ENCODE measurements around the gene ZBTB43. TPM values are rescaled to one million over a fixed set of nuclear protein-coding genes. Genes with fewer than 3 reads are reported as not detected.
"Not testable (repeated sequence)": the region's sequence is repeated elsewhere in the genome, so short reads cannot be mapped to it uniquely, and the experiment has no call there.

The ZBTB43 gene
- total RNA-seq, 2 experiments from 2014 or later: 14.3 to 21.1 TPM

GRCh38 chr9:126782053-126782388 is 22.8 kb upstream of the ZBTB43 start:
- H3K4me1 Mint-ChIP-seq (ENCODE audit: low read depth): no peaks in the 10 kb centered on the region
- peaks cover 20% of the 10 kb centered on the region for H3K27me3 Mint-ChIP-seq
- no peak for TF ChIP-seq CTCF (IDR thresholded peaks at IDR 0.05)
- DNase-seq (no peak), ATAC-seq (no peak)
- no peaks in the 10 kb centered on the region for H3K9me3 Mint-ChIP-seq
- ChIA-PET CTCF (interaction anchor here (0.6 to 12.5 kb wide), 42 partner anchors 8 to 228 kb away, joined by 3 to 456 read pairs (median 5); partner anchors contain the start of gene ZBTB43), POLR2A (interaction anchor here (1.1 to 1.4 kb wide), 2 partner anchors 76 to 77 kb away, joined by 4 read pairs; no protein-coding TSS in a partner anchor)
- no peak overlapping the region for H3K4me3 Mint-ChIP-seq
- H3K36me3 Mint-ChIP-seq (ENCODE audit: low read depth): no peaks in the 10 kb centered on the region
- no peak overlapping the region for H3K27ac Mint-ChIP-seq
- intact Hi-C loops (cut with micrococcal nuclease): loop anchor here (5.0 kb wide), 1 partner anchor 170 kb away; the partner anchor contains the start of gene LMX1B

- no peaks in the 10 kb centered on the region for H3K36me3 Mint-ChIP-seq (ENCODE audit: low read depth)
- DNase-seq: no peak
- no peaks in the 10 kb centered on the region for H3K4me1 Mint-ChIP-seq (ENCODE audit: low read depth)
- no peak for ATAC-seq
- H3K27ac Mint-ChIP-seq: no peak overlapping the region
- peaks cover 20% of the 10 kb centered on the region for H3K27me3 Mint-ChIP-seq
- ChIA-PET CTCF (interaction anchor here (0.6 to 12.5 kb wide), 4 partner anchors 69 to 171 kb away, joined by 3 to 456 read pairs (median 3); no protein-coding TSS in a partner anchor), POLR2A (interaction anchor here (0.6 to 1.0 kb wide), 2 partner anchors 57 to 806 kb away, joined by 3 read pairs; no protein-coding TSS in a partner anchor)
- H3K4me3 Mint-ChIP-seq: no peak overlapping the region
- TF ChIP-seq CTCF (IDR thresholded peaks at IDR 0.05): no peak
- H3K9me3 Mint-ChIP-seq: no peaks in the 10 kb centered on the region
- intact Hi-C loops (cut with micrococcal nuclease): loop anchor here (5.0 kb wide), 1 partner anchor 172 kb away; the partner anchor contains the start of gene LMX1B
Measured at GRCh38 chr9:126783949-126784348, 20.9 kb upstream of the ZBTB43 start.

DNA sequence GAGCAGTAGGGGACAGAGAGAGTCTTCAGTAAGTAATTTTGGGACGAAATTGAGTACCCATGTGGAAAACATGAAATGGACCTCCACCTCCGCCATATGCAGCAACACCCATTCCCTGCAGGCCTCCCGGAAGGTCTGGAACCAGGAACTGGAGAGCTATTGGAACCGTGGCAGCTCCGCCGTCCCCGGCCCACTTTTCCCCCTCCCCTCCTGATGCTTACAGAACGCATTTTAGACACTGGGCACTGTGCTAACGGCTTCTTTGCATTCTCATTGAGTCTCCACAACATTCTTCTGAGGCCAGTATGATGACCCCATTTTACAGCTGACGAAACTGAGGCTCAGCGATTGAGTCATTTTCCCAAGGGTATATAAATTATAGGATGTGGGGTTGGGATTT is 20.4 kb upstream of the ZBTB43 start:
- Mint-ChIP-seq H3K4me1 (ENCODE audit: low read depth) (no peaks in the 10 kb centered on the region), H3K36me3 (ENCODE audit: low read depth) (no peaks in the 10 kb centered on the region), H3K27ac (no peak overlapping the region), H3K4me3 (no peak overlapping the region), H3K27me3 (peaks cover 21% of the 10 kb centered on the region), H3K9me3 (no peaks in the 10 kb centered on the region)
- DNase-seq (no peak), ATAC-seq (no peak)
- intact Hi-C loops (cut with micrococcal nuclease): loop anchor here (5.0 kb wide), 1 partner anchor 172 kb away; the partner anchor contains the start of gene LMX1B
- CTCF ChIA-PET: interaction anchor here (1.2 to 12.5 kb wide), 2 partner anchors 78 to 94 kb away, joined by 3 to 456 read pairs; no protein-coding TSS in a partner anchor
- POLR2A ChIA-PET: interaction anchor here (1.0 kb wide), 1 partner anchor 57 kb away, joined by 3 read pairs; no protein-coding TSS in a partner anchor
- TF ChIP-seq CTCF (IDR thresholded peaks at IDR 0.05): no peak

- POLR2A ChIA-PET; H3K9me3 Mint-ChIP-seq; H3K36me3 Mint-ChIP-seq (ENCODE audit: low read depth); H3K4me3 Mint-ChIP-seq; DNase-seq; H3K4me1 Mint-ChIP-seq (ENCODE audit: low read depth); ATAC-seq; H3K27ac Mint-ChIP-seq: not testable (repeated sequence)
- CTCF ChIA-PET: interaction anchor here (12.5 kb wide), 1 partner anchor 78 kb away, joined by 456 read pairs; no protein-coding TSS in a partner anchor
- H3K27me3 Mint-ChIP-seq: peaks cover 25% of the 10 kb centered on the region
- intact Hi-C loops (cut with micrococcal nuclease): loop anchor here (5.0 kb wide), 1 partner anchor 173 kb away; the partner anchor contains the start of gene LMX1B
Measured at GRCh38 chr9:126784841-126785240, 20.0 kb upstream of the ZBTB43 start.

- H3K4me1 Mint-ChIP-seq (ENCODE audit: low read depth): no peaks in the 10 kb centered on the region
- ChIA-PET CTCF (interaction anchor here (1.1 to 5.8 kb wide), 3 partner anchors 11 to 98 kb away, joined by 3 to 37 read pairs (median 7); no protein-coding TSS in a partner anchor), POLR2A (no interaction called here)
- no peak overlapping the region for H3K4me3 Mint-ChIP-seq
- H3K27ac Mint-ChIP-seq: no peak overlapping the region
- no peak for DNase-seq
- intact Hi-C loops (cut with micrococcal nuclease): no loop called here
- H3K36me3 Mint-ChIP-seq (ENCODE audit: low read depth): no peaks in the 10 kb centered on the region
- no peak for ATAC-seq
- H3K27me3 Mint-ChIP-seq: peaks cover 25% of the 10 kb centered on the region
- TF ChIP-seq CTCF (IDR thresholded peaks at IDR 0.05): no peak
- no peaks in the 10 kb centered on the region for H3K9me3 Mint-ChIP-seq
Measured at GRCh38 chr9:126788046-126788445, 16.8 kb upstream of the ZBTB43 start.

All from activated CD8-positive, alpha-beta T cell treated with anti-CD3 and anti-CD28 coated beads for 36 hours (primary cell).